GM18520 (cell line): ENCODE results near the gene CENPP.
"Not testable (repeated sequence)": the region's sequence is repeated elsewhere in the genome, so short reads cannot be mapped to it uniquely, and the experiment has no call there.

Experiments
- ATAC-seq: cut with Tn5 transposase; IDR thresholded peaks from one replicate; pipeline ENCODE4 v1.9.1; 2021; ENCODE audit not compliant: unreplicated experiment

The CENPP gene

DNA sequence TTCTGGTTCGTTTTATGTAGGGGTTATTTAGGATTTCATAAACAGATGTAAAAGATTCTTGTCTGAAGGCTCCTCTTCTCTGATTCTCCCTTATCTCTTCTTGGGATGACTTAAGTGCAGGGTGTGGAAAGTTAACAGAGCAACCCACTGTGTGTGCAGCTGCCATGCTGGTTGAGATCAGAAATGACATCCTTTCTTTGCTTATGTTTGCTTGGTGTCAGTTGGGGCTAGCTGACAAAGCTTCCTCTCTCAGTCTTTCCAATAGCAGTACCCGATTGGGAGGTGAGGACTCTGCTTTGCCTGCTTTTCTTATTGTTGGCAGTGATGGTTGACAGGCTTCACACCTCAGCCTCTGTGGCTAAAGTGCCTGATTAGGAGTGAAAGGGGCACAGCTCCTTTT, 52.1 kb downstream of the CENPP start:
- no peak for ATAC-seq

DNA sequence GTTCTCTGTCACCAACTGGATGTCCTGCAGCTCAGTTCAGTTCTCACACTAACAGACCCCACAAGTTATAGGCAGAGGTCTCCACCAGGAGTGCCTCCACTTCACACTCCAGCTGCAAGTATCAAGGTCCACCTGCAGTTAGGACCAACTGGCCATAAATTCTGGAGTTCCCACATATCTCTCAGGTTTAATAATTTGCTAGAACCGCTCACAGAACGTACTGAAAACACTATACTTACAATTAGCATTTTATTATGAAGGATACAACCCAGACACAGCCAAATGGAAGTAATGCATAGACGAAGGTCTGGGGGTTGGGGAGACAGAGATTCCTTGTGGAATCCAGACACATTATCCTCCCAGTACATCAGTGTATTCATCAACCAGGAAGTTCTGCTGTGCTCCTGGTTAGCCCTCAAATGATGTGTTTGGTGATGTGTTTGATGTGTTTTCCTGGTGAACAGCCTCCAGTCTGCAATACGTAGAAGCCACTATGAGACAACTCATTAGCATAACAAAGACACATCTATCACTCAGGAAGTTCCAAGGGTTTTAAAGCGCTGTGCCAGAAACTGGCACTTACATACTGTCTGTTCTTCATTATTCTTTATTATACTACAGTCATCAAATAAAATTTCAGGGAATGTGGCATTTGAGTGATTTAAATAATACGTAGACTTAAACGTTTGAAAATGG, 53.3 kb downstream of the CENPP start:
- ATAC-seq, result no peak

DNA sequence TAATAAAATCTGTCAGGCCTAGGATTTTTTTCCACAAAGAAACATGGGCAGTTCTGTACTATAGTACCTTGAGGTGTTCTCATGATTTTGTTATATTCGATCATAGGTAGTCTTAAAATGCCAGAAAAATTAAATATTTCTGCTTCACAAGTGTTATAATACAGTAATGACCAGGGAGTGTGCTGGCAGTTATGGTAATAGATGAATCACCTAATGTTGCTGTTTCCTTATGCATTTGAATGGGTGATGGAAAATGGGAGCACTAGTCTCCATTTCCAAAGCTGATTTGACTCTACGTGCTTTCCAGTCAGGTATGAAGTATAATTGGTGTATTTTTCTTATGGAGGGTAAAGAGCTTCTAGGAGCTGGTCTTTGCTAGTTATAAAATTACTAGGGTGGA, 54.9 kb downstream of the CENPP start:
- no peak for ATAC-seq

DNA sequence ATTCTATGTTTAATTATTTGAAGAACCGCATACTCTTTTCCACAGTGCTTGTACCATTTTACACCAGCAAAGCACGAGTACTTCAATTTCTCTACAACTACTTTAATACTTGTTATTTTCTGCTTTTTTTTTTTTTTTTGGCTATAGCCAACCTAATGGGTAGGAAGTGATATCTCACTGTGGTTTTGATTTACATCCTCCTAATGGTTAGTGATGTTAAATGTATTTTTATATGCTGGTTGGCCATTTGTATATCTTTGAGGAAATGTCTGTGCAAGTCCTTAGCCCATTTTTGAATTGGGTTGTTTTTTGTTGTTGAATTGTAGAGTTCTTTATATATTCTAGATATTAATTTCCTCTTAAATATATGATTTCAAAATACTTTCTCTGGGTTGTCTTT, 56.0 kb downstream of the CENPP start:
- ATAC-seq, result no peak

DNA sequence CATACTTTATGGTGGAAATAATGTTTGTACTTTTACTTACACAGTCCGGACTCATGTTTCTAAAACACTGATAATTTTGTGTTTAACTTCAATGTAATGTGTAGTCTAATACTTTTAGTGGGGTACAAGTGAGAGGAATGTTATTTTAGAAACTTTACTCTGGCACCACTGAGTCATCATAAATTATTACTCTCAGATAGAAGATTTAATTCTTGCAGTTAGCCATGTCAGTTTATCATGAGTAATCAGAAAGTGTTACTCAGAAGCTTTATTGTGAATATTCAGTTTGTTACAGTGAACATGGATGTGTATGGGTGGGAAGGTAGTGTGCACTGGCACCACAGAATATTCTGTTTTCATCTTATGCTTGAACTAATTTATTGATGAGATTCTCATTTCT, 58.6 kb downstream of the CENPP start:
- no peak for ATAC-seq

DNA sequence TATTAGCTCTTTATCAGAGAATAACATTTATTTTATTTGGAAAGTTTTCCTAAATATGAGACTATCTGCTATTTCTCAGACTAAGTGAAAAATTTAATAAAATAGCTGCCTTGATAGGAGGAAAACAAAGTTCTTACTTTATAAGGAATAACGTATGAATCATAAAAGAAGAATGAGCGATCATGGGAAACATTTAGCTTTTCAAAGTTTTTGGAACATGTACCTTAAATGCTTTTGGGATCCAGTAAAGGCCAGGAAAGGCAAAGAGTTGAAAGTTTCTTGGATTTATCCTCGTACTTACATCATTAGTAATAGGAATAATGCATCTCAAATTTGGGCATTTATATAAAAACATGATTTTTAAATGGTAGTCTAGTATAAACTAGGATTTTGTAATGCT, 59.2 kb downstream of the CENPP start:
- ATAC-seq, result no peak

DNA sequence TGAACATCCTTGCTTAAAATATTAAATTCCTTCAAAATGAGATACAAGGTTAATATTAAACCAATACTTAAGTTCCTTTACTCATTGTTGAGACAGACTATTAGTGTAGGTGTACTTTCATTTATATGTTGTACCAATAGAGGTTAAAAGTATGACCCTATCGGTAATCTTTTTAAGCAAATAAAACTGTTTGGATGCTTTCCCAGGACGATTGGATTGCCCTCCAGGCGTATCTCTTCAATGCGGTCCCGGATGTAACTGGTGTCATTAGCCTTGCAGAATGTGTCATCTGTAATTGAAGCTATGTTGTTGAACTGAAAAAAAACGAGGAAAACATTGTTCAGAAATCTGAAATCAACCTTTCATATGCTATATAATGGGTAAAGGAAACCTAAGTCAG, 59.7 kb downstream of the CENPP start:
- ATAC-seq, result no peak

DNA sequence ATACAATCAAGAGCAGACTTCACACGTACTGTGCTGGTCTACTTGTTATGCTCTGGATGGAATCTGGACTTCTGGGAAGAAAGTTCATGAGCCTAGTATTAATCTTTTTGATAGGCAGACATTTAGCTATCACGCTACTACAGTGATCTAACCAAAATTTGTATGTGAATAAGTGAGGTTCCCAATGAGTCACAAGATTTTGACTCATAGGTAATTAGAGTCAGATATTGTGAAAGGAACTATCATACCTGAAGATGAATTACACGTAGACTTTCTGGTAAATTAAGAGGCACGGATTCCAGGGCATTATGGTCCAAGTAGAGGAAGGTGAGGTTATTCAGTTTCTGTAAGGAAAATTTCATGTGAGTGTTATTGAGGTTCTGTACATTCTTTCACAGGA, 60.2 kb downstream of the CENPP start:
- ATAC-seq, result no peak

DNA sequence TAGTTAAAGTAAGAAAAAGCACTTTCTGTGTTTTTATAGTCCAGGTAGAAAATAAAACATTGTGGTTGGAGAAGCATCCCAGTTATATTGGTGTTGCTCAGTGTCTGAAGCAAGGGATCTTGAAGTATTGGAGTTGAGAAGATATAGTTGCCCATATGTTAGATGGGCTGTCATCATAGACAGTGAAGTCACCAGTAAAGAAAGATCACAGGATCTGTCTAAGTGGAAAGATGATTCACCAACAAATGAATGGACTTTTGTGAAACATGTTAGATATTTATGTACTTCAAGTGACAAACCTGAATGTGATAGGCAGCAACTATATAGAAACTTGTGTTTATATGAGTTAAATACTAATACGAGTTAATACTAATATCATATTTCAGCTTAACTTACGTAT, 66.9 kb downstream of the CENPP start:
- no peak for ATAC-seq

DNA sequence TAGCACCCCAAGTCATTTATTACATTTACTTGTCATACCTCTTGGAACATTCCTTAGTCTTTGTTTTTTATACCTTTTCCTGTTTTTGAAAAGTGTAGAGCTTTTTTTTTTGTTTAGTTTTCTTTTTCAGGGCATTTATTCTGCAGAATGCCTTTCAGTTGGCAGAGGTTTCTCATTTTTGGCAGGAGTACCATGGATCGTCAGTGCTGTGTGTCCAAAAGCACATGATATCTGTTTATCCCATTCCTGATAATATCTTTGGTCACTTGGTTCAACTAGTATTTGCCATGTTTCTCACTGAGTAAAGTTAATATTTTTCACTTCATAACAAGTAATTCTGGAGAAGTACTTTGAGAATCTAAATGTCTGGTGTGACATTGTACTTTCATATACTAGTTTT, 67.9 kb downstream of the CENPP start:
- ATAC-seq, result no peak

DNA sequence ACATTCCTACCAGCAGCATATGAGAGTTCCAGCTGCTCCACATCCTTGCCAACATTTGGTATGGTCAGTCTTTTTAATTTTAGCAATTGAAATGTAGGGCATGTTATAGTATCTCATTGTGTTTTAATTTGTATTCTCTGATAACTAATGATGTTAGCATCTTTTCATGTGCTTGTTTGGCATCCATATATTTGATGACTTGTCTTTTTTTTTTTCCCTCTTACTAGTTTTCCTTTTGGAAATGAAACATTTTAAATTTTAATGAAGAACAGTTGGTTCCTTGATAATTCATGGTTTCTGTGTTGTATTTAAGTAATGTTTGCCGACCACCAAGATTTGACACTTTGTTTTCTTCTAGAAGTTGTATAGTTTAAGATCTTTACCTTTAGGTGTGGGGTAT, 69.9 kb downstream of the CENPP start:
- ATAC-seq, result no peak

DNA sequence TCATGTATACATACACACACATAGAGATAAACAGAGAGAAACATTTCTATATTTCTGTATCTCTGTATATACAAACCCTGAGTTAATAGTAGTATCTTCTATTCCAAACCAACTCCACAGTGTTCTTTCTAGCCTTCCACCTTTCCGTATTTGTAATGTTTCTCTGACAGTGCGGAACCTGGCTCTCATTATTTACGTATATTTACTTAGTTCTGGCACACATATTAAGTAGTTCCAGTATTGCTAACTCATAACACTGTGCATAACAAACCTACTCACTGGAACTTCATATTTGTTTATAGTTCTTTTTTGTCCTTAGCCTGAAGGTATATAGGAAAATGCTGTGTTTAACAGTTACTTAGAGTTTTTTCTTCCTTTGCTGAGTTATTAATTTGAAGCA, 72.1 kb downstream of the CENPP start:
- ATAC-seq, result no peak

DNA sequence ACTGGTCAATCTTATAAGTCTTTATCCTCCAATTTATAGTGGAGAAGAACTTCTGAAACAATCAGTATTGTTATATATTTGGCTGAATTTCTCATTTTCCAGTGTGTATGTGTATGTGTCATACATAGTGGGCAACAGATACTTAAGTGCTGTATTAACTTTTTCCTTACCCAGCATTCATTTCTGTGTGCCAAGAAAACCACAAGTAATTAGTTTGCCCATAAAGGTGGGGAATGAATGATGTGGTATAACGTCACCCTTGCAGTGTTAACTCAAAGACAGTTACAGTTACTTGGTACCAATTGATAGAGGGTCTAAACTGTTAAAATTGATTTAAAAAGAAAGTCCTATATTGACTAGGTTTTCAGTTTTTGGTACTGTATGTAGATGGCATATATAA, 76.6 kb downstream of the CENPP start:
- no peak for ATAC-seq

DNA sequence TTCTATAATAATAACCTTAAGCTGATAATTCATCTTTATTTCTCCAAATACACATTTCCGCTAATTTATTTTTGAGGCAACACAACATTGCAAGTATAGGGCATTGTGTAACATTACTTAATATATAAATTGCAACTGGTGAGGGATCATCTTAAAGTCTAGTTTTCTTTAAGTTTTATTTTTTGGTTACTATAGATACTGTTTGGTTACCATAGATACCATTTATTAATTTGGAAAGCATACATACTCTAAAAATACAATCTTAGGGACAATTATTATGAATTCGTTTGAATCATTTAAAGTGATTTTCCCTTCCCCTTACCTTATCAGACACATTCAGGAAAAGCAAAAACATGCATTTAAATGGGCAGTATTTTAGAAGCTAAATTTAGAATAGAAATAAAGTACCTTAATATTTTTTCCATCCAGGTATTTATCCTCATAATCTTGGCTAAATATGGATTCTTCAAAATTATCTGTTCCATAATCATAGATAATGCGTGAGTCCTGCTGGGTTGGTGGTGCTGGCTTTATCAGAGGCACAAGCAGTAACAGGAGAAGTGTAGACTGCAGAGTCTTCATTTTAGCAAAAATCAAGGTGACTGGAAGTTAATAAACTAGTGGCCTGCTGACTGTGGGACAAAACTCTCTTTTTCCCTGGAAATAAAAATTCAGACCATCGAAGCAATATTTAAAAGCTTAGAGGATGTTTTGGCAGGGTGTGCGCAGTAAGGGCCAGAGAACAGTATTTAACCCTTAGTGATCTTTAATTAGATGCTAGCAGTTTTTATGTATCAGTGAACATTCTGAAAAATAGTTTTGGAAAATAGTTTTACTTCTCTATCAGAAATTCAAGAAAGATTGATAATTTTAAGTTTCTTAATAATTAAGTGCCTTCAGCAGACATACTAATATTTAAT, 77.3 kb downstream of the CENPP start:
- no peak for ATAC-seq

DNA sequence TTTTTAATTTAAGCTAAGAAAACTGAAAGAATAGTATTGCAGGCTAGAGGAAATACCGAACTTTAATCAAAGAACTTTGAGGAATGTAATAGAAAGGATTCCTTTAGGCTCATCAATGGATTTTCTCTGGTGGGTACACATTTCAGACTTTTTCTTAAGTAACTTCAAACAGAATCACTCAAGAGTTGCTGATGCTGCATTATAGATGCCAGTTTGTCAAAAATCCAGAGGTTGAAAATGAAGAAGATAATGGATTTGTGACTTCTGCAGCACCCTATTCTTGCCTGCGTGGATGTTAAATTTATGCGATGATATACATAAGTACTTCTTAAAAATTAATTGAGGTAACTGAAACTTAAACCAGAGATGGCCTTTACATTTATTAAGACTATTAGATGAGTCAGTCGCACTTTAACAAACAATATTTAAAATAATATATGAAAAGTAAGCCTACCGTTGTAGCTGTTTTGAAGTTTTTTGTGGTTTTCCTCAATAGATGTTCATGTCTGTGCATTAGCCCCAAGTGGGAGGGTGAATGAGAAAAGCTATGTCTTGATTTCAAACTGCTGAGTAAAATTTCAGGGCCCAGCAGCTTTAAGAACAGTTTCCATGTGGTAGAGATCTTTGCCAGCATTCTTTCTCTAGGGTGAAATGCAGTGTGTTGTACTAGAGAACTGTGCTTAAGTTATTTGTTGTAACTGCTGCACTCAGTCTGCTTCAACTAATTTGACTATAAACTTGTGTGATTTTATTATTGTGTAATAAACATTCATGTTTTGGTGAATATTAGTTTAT, 78.5 kb downstream of the CENPP start, which contains the start of gene OGN:
Gene OGN (minus strand): TSS at position 537 of the 795 bp plus-strand sequence. CDS start 1,171 bp downstream, outside the sequence.
- ATAC-seq, result no peak

DNA sequence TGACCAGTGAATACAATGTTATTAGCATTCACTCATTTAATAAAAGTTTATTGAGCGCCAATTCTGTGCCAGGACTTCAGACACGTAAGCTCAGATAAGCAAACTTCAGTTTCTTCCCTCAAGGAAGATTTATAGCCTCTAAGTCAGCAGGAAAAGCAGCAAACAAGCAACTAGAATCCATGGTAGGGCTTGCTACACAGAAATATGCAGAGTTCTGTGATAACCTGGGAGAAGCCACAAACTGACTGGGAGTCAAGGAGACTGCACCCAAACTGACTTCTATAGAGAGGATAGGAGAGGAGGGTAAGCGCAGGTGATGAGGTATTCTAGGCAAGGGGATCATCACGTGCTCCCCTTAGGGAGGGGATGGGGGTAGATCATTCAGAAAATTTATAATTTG, 80.1 kb downstream of the CENPP start:
- no peak for ATAC-seq

DNA sequence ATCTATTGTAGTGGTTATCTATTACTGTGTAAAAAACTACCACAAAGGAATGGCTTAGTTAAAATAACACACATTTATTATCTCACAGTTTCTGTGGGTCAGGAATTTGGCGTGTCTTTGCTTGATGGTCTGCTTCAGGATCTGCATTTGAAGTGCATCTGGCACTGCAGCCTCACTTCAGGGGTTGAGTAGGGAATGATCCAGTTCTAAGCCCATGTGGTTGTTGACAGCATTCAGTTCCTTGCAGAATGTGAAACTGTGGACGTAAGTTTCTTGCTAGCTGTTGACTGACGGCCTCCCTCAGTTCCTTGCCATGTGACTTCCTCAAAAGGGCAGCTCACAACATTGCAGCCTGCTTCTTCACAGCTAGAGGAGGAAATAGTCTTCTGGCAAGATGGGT, 80.7 kb downstream of the CENPP start:
- ATAC-seq, result peak; percentile 60

DNA sequence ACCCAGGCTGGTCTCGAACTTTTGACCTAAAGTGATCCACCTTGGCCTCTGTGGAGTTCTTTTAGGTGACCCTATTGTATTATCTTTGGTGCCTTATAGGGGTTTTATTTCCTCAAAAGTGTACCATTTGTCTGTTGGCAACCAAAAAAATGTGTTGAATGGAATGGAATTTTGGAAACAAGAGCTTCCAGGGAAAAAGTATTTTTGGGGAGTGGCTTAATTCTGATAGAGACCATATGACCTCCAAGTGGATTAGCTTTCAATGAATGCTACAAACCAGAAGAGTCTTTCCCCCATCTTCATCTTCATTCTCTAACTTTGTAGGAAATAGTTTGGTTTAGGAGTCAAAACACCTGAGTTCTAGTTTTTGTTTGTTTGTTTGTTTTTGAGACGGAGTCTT, 82.1 kb downstream of the CENPP start:
- no peak for ATAC-seq

DNA sequence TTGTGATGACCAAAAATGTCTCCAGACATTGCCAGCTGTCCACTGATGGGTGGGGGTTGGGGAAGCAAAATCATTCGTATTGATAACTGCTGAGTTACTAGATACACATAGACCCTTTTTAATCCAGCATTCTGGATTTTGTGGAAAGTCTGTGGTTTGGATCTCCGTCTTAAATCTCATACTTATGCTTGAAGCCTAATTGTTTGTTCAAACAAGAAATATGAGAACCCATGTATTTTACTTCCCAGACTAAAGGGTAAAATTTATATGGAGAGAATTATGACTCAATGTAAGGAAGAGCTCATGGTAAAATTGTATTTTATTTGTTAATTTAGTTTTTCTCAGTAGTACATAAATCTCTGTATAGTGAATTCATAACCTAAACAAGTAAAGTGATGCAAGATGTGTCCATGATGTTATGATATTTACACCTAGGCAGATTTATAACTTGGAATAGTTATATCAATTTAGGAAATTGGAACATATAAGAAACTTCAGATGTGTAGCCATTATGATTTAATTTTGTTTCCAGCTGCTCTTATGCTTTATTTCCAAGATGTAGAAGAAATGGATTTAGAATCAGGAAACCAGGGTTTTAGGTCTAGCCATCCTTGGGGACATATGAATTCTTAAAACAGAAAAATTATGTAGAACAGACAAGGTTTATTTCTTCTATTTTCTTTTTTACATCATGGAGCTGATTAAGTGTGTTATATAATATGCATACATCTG, 83.2 kb downstream of the CENPP start:
- no peak for ATAC-seq

DNA sequence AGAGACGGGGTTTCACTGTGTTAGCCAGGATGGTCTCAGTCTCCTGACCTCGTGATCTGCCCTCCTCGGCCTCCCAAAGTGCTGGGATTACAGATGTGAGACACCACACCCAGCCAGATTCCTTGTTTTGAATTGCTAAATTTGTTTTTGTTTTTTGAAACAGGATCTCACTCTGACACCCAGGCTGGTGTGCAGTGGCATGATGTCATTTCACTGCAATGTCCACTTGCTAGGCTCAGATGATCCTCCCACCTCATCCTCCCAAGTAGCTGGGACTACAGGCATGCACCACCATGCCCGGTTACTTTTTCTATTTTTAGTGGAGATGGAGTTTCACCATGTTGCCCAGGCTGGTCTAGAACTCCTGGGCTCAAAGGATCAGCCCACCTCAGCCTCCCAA, 85.4 kb downstream of the CENPP start:
- ATAC-seq, result not testable (repeated sequence)

DNA sequence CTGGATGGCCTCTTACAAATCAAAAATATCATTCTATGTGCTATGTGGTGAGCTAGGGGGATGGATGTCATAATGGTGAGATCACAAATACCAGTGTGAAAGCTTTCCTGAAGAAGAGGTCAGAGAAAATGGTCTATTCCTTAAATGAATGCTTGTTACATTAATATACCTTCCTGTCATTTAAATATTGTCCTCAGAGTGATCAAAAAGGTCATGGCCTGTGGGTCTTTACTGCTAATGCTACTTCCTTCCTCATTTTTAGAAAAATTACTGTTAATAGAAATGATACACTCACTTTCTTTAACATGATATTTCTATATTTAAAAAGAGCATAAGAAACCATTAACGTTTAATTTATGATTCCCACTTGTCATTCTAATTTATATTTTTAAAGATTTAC, 88.8 kb downstream of the CENPP start:
- ATAC-seq, result no peak
